Metanephros (tissue), 1 donor: ENCODE results near the gene PABPC1L2B. TPM values are rescaled to one million over a fixed set of nuclear protein-coding genes. Genes with fewer than 3 reads are reported as not detected.

Experiments used
- total RNA-seq: library from RNA; depleted of rRNA; stranded (reverse); fragments of >200 nt; gene quantifications from one replicate; pipeline ENCODE4 v1.2.3, GENCODE V29; 2014

The PABPC1L2B gene
- total RNA-seq: not detected

DNA sequence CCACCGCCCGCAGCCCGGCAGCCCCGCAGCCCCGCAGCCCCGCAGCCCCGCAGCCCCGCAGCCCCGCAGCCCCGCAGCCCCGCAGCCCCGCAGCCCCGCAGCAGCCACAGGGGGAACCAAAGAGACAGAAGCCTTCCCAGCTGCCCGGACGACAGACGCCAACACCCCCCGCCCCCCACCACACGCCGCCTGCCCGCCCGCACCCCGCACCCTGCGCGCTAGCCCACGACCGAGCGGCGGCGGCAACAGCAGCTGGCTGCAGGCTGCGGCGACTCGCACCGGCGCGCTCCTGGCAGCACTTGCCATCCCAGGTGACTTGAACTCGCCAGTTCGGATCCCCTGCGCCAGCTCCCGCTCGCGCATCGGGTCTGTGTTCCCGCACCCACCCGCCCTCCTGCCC, at the start of gene PABPC1L2B:
Gene PABPC1L2B (plus strand): TSS at position 207 of the 400 bp plus-strand sequence. CDS start 704 bp downstream, outside the sequence.

Other genes with a start within 250 kb of the PABPC1L2B start
- gene DMRTC1B, start 226.0 kb upstream of the PABPC1L2B start, total RNA-seq: 2.5 TPM
- gene FAM236B, start 220.3 kb upstream of the PABPC1L2B start, total RNA-seq: not detected
- not detected for gene FAM236D, start 194.7 kb upstream of the PABPC1L2B start, total RNA-seq
- not detected for gene FAM236C, start 90.3 kb upstream of the PABPC1L2B start, total RNA-seq
- gene FAM236A, start 64.7 kb upstream of the PABPC1L2B start, total RNA-seq: not detected
- not detected for gene DMRTC1, start 59.1 kb upstream of the PABPC1L2B start, total RNA-seq
- not detected for gene PABPC1L2A, start 76.6 kb downstream of the PABPC1L2B start, total RNA-seq
- 2.6 TPM for gene NAP1L2, start 211.9 kb downstream of the PABPC1L2B start, total RNA-seq